Measurements from ENCODE around the gene ANAPC13.

GRCh38 chr3:134472831-134473230, 13.0 kb downstream of the ANAPC13 start:
- no peak for TF ChIP-seq ZNF843 (tag by site-specific recombination; IDR thresholded peaks at IDR 0.05)
- TF ChIP-seq ZXDB (tag by site-specific recombination; IDR thresholded peaks at IDR 0.05): no peak
- TF ChIP-seq CTCF (tag by site-specific recombination; IDR thresholded peaks at IDR 0.05): no peak

All from HEK293 (cell line).